Stimulated activated CD4-positive, alpha-beta T cell treated with anti-CD3 and anti-CD28 coated beads, Interleukin-4, amount 100 ng/mL, for 24 hours (primary cell): ENCODE measurements around the gene KLHDC10.
A peak's percentile ranks its signal among the peaks of the same experiment; 100 is the strongest.
"Not testable (repeated sequence)": the region's sequence is repeated elsewhere in the genome, so short reads cannot be mapped to it uniquely, and the experiment has no call there.

Experiments
- DNase-seq: peaks from one replicate; pipeline ENCODE4 v3.0.0-alpha.2; 2020

Gene KLHDC10

GRCh38 chr7:130124711-130125110 lies 54.4 kb downstream of the KLHDC10 start:
- DNase-seq, result no peak

GRCh38 chr7:130126840-130127239 lies 56.5 kb downstream of the KLHDC10 start:
- not testable (repeated sequence) for DNase-seq

- DNase-seq, result no peak
Observed at GRCh38 chr7:130127404-130127803, 57.1 kb downstream of the KLHDC10 start.

GRCh38 chr7:130127821-130128317 lies 57.5 kb downstream of the KLHDC10 start:
- no peak for DNase-seq

- no peak for DNase-seq
Observed at GRCh38 chr7:130129011-130129411, 58.7 kb downstream of the KLHDC10 start.

- DNase-seq, result no peak
Observed at GRCh38 chr7:130131191-130131834, 61.0 kb downstream of the KLHDC10 start.

GRCh38 chr7:130131964-130132875 lies 61.9 kb downstream of the KLHDC10 start:
- DNase-seq, result no peak

GRCh38 chr7:130133029-130133782 lies 62.9 kb downstream of the KLHDC10 start:
- DNase-seq, result no peak

- DNase-seq, result no peak
Observed at GRCh38 chr7:130134106-130134636, 63.8 kb downstream of the KLHDC10 start.

- DNase-seq, result no peak
Observed at GRCh38 chr7:130134726-130135125, 64.4 kb downstream of the KLHDC10 start.

- DNase-seq, result no peak
Observed at GRCh38 chr7:130135208-130136205, 65.2 kb downstream of the KLHDC10 start.

GRCh38 chr7:130136579-130137167 lies 66.3 kb downstream of the KLHDC10 start:
- DNase-seq, result no peak

GRCh38 chr7:130137207-130137606 lies 66.9 kb downstream of the KLHDC10 start:
- no peak for DNase-seq

GRCh38 chr7:130139193-130139960 lies 69.0 kb downstream of the KLHDC10 start:
- no peak for DNase-seq

GRCh38 chr7:130140551-130141160 lies 70.3 kb downstream of the KLHDC10 start:
- no peak for DNase-seq

- DNase-seq, result peak; percentile 55
Observed at GRCh38 chr7:130141161-130141883, 71.0 kb downstream of the KLHDC10 start.

- DNase-seq, result no peak
Observed at GRCh38 chr7:130141884-130142653, 71.7 kb downstream of the KLHDC10 start.

- DNase-seq, result no peak
Observed at GRCh38 chr7:130142654-130143333, 72.5 kb downstream of the KLHDC10 start.
